ENCODE measurements around the gene UVSSA. TPM values are rescaled to one million over a fixed set of nuclear protein-coding genes. Genes with fewer than 3 reads are reported as not detected.

Gene UVSSA
- total RNA-seq, 1 donor from 2014 or later = 25.5 TPM

- H3K27ac ChIP-seq = no peak overlapping the region
- intact Hi-C loops (cut with DNase I) = no loop called here
- H3K27me3 ChIP-seq = no peaks in the 10 kb centered on the region
- H3K4me1 ChIP-seq = no peaks in the 10 kb centered on the region
- H3K9me3 ChIP-seq = no peaks in the 10 kb centered on the region
- no peak for DNase-seq (ENCODE audit: extremely low spot score in 2 of 2)
- TF ChIP-seq CTCF (IDR thresholded peaks at IDR 0.05) = no peak
- TF ChIP-seq POLR2A (IDR thresholded peaks at IDR 0.05) = no peak
- TF ChIP-seq POLR2AphosphoS5 (IDR thresholded peaks at IDR 0.05; ENCODE audit: insufficient read depth in 1 of 2, low read depth in 1 of 2) = no peak
- H3K36me3 ChIP-seq = no peaks in the 10 kb centered on the region
- no peak overlapping the region for H3K4me3 ChIP-seq
These were observed 27.1 kb downstream of the UVSSA start for GRCh38 chr4:1373892-1374705.

GRCh38 chr4:1374706-1375045 is 27.7 kb downstream of the UVSSA start:
- intact Hi-C loops (cut with DNase I) = no loop called here
- Histone ChIP-seq H3K4me1 (no peaks in the 10 kb centered on the region), H3K4me3 (no peak overlapping the region), H3K27me3 (no peaks in the 10 kb centered on the region), H3K36me3 (no peaks in the 10 kb centered on the region), H3K27ac (no peak overlapping the region), H3K9me3 (no peaks in the 10 kb centered on the region)
- no peak for DNase-seq (ENCODE audit: extremely low spot score in 2 of 2)
- TF ChIP-seq POLR2A (IDR thresholded peaks at IDR 0.05) (no peak), POLR2AphosphoS5 (IDR thresholded peaks at IDR 0.05; ENCODE audit: insufficient read depth in 1 of 2, low read depth in 1 of 2) (no peak), CTCF (IDR thresholded peaks at IDR 0.05) (no peak)

GRCh38 chr4:1375051-1375721 is 28.2 kb downstream of the UVSSA start:
- Histone ChIP-seq H3K36me3 (no peaks in the 10 kb centered on the region), H3K27me3 (no peaks in the 10 kb centered on the region), H3K4me1 (no peaks in the 10 kb centered on the region), H3K4me3 (no peak overlapping the region), H3K9me3 (no peaks in the 10 kb centered on the region), H3K27ac (no peak overlapping the region)
- TF ChIP-seq POLR2A (IDR thresholded peaks at IDR 0.05) (no peak), POLR2AphosphoS5 (IDR thresholded peaks at IDR 0.05; ENCODE audit: insufficient read depth in 1 of 2, low read depth in 1 of 2) (no peak), CTCF (IDR thresholded peaks at IDR 0.05) (no peak)
- no peak for DNase-seq (ENCODE audit: extremely low spot score in 2 of 2)
- intact Hi-C loops (cut with DNase I) = no loop called here

GRCh38 chr4:1375761-1376322 is 28.8 kb downstream of the UVSSA start:
- H3K36me3 ChIP-seq = no peaks in the 10 kb centered on the region
- H3K9me3 ChIP-seq = no peaks in the 10 kb centered on the region
- H3K27me3 ChIP-seq = no peaks in the 10 kb centered on the region
- no peak for DNase-seq (ENCODE audit: extremely low spot score in 2 of 2)
- no peak overlapping the region for H3K4me3 ChIP-seq
- no peaks in the 10 kb centered on the region for H3K4me1 ChIP-seq
- TF ChIP-seq CTCF (IDR thresholded peaks at IDR 0.05) (no peak), POLR2A (IDR thresholded peaks at IDR 0.05) (no peak), POLR2AphosphoS5 (IDR thresholded peaks at IDR 0.05; ENCODE audit: insufficient read depth in 1 of 2, low read depth in 1 of 2) (no peak)
- intact Hi-C loops (cut with DNase I) = no loop called here
- H3K27ac ChIP-seq = no peak overlapping the region

Data from vagina (tissue), 2 donors.